ENCODE measurements around the gene PSMD4.

The PSMD4 gene

GRCh38 chr1:151288502-151288901 lies 34.0 kb downstream of the PSMD4 start:
- Histone ChIP-seq H3K4me1 (ENCODE audit: control insufficient read depth in 2 of 2, insufficient read depth in 1 of 2, low read depth in 1 of 2, low read length in 2 of 2) (peaks cover 0 to 3% of the 10 kb centered on the region in 2 donors), H2BK12ac (ENCODE audit: low read length) (no peak overlapping the region), H3K27ac (replicated peaks; ENCODE audit: low read length) (no peak overlapping the region), H3K4me2 (ENCODE audit: insufficient read depth, low read length, poor library complexity, severe bottlenecking) (no peak overlapping the region), H4K8ac (ENCODE audit: low read depth, low read length) (no peak overlapping the region), H2BK5ac (ENCODE audit: low read length) (no peak overlapping the region), H2BK120ac (ENCODE audit: low read depth, low read length) (no peak overlapping the region), H3K4ac (ENCODE audit: low read length) (no peak overlapping the region), H3K9me3 (replicated peaks in 1 of 2; ENCODE audit: control insufficient read depth in 2 of 2, insufficient read depth in 1 of 2, low read depth in 1 of 2, low read length in 2 of 2) (no peaks in the 10 kb centered on the region), H3K4me3 (ENCODE audit: low read length in 2 of 2) (no peak overlapping the region), H2AFZ (ENCODE audit: low read length) (no peak overlapping the region), H3K23ac (ENCODE audit: low read depth, low read length, poor library complexity) (no peak overlapping the region), H3K36me3 (replicated peaks in 1 of 2; ENCODE audit: control insufficient read depth in 2 of 2, insufficient read depth in 2 of 2, low read length in 2 of 2) (peaks cover 64 to 88% of the 10 kb centered on the region in 2 donors), H3K79me1 (ENCODE audit: low read depth, low read length) (peaks cover 20% of the 10 kb centered on the region), H4K91ac (ENCODE audit: low read depth, low read length, poor library complexity) (no peak overlapping the region), H3K14ac (ENCODE audit: low read length) (no peak overlapping the region), H3K18ac (ENCODE audit: low read length) (no peak overlapping the region), H2BK15ac (ENCODE audit: low read length) (no peak overlapping the region), H2AK5ac (ENCODE audit: low read depth, low read length) (no peak overlapping the region), H3K9ac (ENCODE audit: low read depth, low read length, poor library complexity) (no peak overlapping the region), H3K27me3 (ENCODE audit: control insufficient read depth in 3 of 3, insufficient read depth in 3 of 3, low read depth in 1 of 3, low read length in 3 of 3) (no peaks in the 10 kb centered on the region)
- no peak for DNase-seq (ENCODE audit: low spot score)
- WGBS, 2 donors (ENCODE audit: extremely low coverage in 2 of 2, insufficient read length in 2 of 2, insufficient replicate concordance in 1 of 2): no CpG with 5 or more reads among the region's 14 CpGs

- Histone ChIP-seq H3K4me2 (ENCODE audit: insufficient read depth, low read length, poor library complexity, severe bottlenecking) (no peak overlapping the region), H3K4me3 (ENCODE audit: low read length in 2 of 2) (no peak overlapping the region), H3K36me3 (replicated peaks in 1 of 2; ENCODE audit: control insufficient read depth in 2 of 2, insufficient read depth in 2 of 2, low read length in 2 of 2) (peaks cover 64 to 95% of the 10 kb centered on the region in 2 donors), H3K4ac (ENCODE audit: low read length) (no peak overlapping the region), H3K23ac (ENCODE audit: low read depth, low read length, poor library complexity) (peak overlapping the region; percentile 75), H3K27me3 (ENCODE audit: control insufficient read depth in 3 of 3, insufficient read depth in 3 of 3, low read depth in 1 of 3, low read length in 3 of 3) (no peaks in the 10 kb centered on the region), H2AK5ac (ENCODE audit: low read depth, low read length) (no peak overlapping the region), H3K27ac (replicated peaks; ENCODE audit: low read length) (no peak overlapping the region), H2BK120ac (ENCODE audit: low read depth, low read length) (no peak overlapping the region), H2BK5ac (ENCODE audit: low read length) (peak overlapping the region; percentile 35), H3K79me1 (ENCODE audit: low read depth, low read length) (peaks cover 20% of the 10 kb centered on the region), H2AFZ (ENCODE audit: low read length) (no peak overlapping the region), H3K9me3 (replicated peaks in 1 of 2; ENCODE audit: control insufficient read depth in 2 of 2, insufficient read depth in 1 of 2, low read depth in 1 of 2, low read length in 2 of 2) (no peaks in the 10 kb centered on the region), H4K8ac (ENCODE audit: low read depth, low read length) (no peak overlapping the region), H3K14ac (ENCODE audit: low read length) (peak overlapping the region; percentile 56), H2BK12ac (ENCODE audit: low read length) (no peak overlapping the region), H2BK15ac (ENCODE audit: low read length) (no peak overlapping the region), H3K4me1 (ENCODE audit: control insufficient read depth in 2 of 2, insufficient read depth in 1 of 2, low read depth in 1 of 2, low read length in 2 of 2) (peaks cover 0 to 4% of the 10 kb centered on the region in 2 donors), H4K91ac (ENCODE audit: low read depth, low read length, poor library complexity) (no peak overlapping the region), H3K18ac (ENCODE audit: low read length) (peak overlapping the region; percentile 17), H3K9ac (ENCODE audit: low read depth, low read length, poor library complexity) (no peak overlapping the region)
- no peak for DNase-seq (ENCODE audit: low spot score)
- no CpG with 5 or more reads among the region's 18 CpGs for WGBS, 2 donors (ENCODE audit: extremely low coverage in 2 of 2, insufficient read length in 2 of 2, insufficient replicate concordance in 1 of 2)
Observed at GRCh38 chr1:151289080-151289935, 34.8 kb downstream of the PSMD4 start.

GRCh38 chr1:151289991-151290708 lies 35.6 kb downstream of the PSMD4 start:
- Histone ChIP-seq H4K8ac (ENCODE audit: low read depth, low read length) (no peak overlapping the region), H3K4ac (ENCODE audit: low read length) (no peak overlapping the region), H3K4me3 (ENCODE audit: low read length in 2 of 2) (no peak overlapping the region), H2BK5ac (ENCODE audit: low read length) (peak overlapping the region; percentile 35), H3K9me3 (replicated peaks in 1 of 2; ENCODE audit: control insufficient read depth in 2 of 2, insufficient read depth in 1 of 2, low read depth in 1 of 2, low read length in 2 of 2) (no peaks in the 10 kb centered on the region), H3K36me3 (replicated peaks in 1 of 2; ENCODE audit: control insufficient read depth in 2 of 2, insufficient read depth in 2 of 2, low read length in 2 of 2) (peaks cover 64 to 94% of the 10 kb centered on the region in 2 donors), H2AFZ (ENCODE audit: low read length) (no peak overlapping the region), H3K9ac (ENCODE audit: low read depth, low read length, poor library complexity) (no peak overlapping the region), H2BK12ac (ENCODE audit: low read length) (no peak overlapping the region), H2BK120ac (ENCODE audit: low read depth, low read length) (no peak overlapping the region), H3K14ac (ENCODE audit: low read length) (no peak overlapping the region), H3K23ac (ENCODE audit: low read depth, low read length, poor library complexity) (peak overlapping the region; percentile 75), H3K18ac (ENCODE audit: low read length) (no peak overlapping the region), H3K27me3 (ENCODE audit: control insufficient read depth in 3 of 3, insufficient read depth in 3 of 3, low read depth in 1 of 3, low read length in 3 of 3) (no peaks in the 10 kb centered on the region), H4K91ac (ENCODE audit: low read depth, low read length, poor library complexity) (no peak overlapping the region), H3K27ac (replicated peaks; ENCODE audit: low read length) (no peak overlapping the region), H3K79me1 (ENCODE audit: low read depth, low read length) (peaks cover 20% of the 10 kb centered on the region), H3K4me2 (ENCODE audit: insufficient read depth, low read length, poor library complexity, severe bottlenecking) (no peak overlapping the region), H3K4me1 (ENCODE audit: control insufficient read depth in 2 of 2, insufficient read depth in 1 of 2, low read depth in 1 of 2, low read length in 2 of 2) (peaks cover 5 to 11% of the 10 kb centered on the region in 2 donors), H2BK15ac (ENCODE audit: low read length) (no peak overlapping the region), H2AK5ac (ENCODE audit: low read depth, low read length) (no peak overlapping the region)
- no CpG with 5 or more reads among the region's 21 CpGs for WGBS, 2 donors (ENCODE audit: extremely low coverage in 2 of 2, insufficient read length in 2 of 2, insufficient replicate concordance in 1 of 2)
- DNase-seq (ENCODE audit: low spot score): no peak

GRCh38 chr1:151290709-151291303 lies 36.3 kb downstream of the PSMD4 start:
- Histone ChIP-seq H3K79me1 (ENCODE audit: low read depth, low read length) (peaks cover 20% of the 10 kb centered on the region), H2BK12ac (ENCODE audit: low read length) (no peak overlapping the region), H3K4me2 (ENCODE audit: insufficient read depth, low read length, poor library complexity, severe bottlenecking) (no peak overlapping the region), H2BK120ac (ENCODE audit: low read depth, low read length) (no peak overlapping the region), H4K8ac (ENCODE audit: low read depth, low read length) (no peak overlapping the region), H3K14ac (ENCODE audit: low read length) (no peak overlapping the region), H2AFZ (ENCODE audit: low read length) (no peak overlapping the region), H3K27me3 (ENCODE audit: control insufficient read depth in 3 of 3, insufficient read depth in 3 of 3, low read depth in 1 of 3, low read length in 3 of 3) (no peaks in the 10 kb centered on the region), H3K4me1 (ENCODE audit: control insufficient read depth in 2 of 2, insufficient read depth in 1 of 2, low read depth in 1 of 2, low read length in 2 of 2) (peaks cover 9 to 16% of the 10 kb centered on the region in 2 donors), H3K18ac (ENCODE audit: low read length) (no peak overlapping the region), H2AK5ac (ENCODE audit: low read depth, low read length) (no peak overlapping the region), H3K9me3 (replicated peaks in 1 of 2; ENCODE audit: control insufficient read depth in 2 of 2, insufficient read depth in 1 of 2, low read depth in 1 of 2, low read length in 2 of 2) (no peaks in the 10 kb centered on the region), H3K36me3 (replicated peaks in 1 of 2; ENCODE audit: control insufficient read depth in 2 of 2, insufficient read depth in 2 of 2, low read length in 2 of 2) (peaks cover 64 to 96% of the 10 kb centered on the region in 2 donors), H3K4ac (ENCODE audit: low read length) (no peak overlapping the region), H2BK15ac (ENCODE audit: low read length) (no peak overlapping the region), H3K27ac (replicated peaks; ENCODE audit: low read length) (no peak overlapping the region), H3K23ac (ENCODE audit: low read depth, low read length, poor library complexity) (peak overlapping the region; percentile 75), H2BK5ac (ENCODE audit: low read length) (peak overlapping the region; percentile 35), H3K4me3 (ENCODE audit: low read length in 2 of 2) (no peak overlapping the region), H3K9ac (ENCODE audit: low read depth, low read length, poor library complexity) (no peak overlapping the region), H4K91ac (ENCODE audit: low read depth, low read length, poor library complexity) (no peak overlapping the region)
- no CpG with 5 or more reads among the region's 19 CpGs for WGBS, 2 donors (ENCODE audit: extremely low coverage in 2 of 2, insufficient read length in 2 of 2, insufficient replicate concordance in 1 of 2)
- no peak for DNase-seq (ENCODE audit: low spot score)

All from neuronal stem cell (in vitro differentiated cells).